ENCODE data around the gene RDH12. TPM values are rescaled to one million over a fixed set of nuclear protein-coding genes. Genes with fewer than 3 reads are reported as not detected.

The RDH12 gene
- total RNA-seq, 1 experiment from 2014 or later, result not detected

GRCh38 chr14:67721875-67722274 lies 20.2 kb downstream of the RDH12 start:
- H3K4me1 ChIP-seq (ENCODE audit: control insufficient read depth, insufficient read depth, low read length), result no peaks in the 10 kb centered on the region
- no peaks in the 10 kb centered on the region for H3K36me3 ChIP-seq (ENCODE audit: control insufficient read depth, insufficient read depth, low read length)
- intact Hi-C loops (cut with micrococcal nuclease; ENCODE audit: unreplicated experiment), result no loop called here
- POLR2A ChIA-PET, result no interaction called here
- no peaks in the 10 kb centered on the region; the same call in none of the 2 replicates for H3K27me3 ChIP-seq (ENCODE audit: control insufficient read depth, insufficient read depth, low read length)
- ATAC-seq (no peak), DNase-seq (ENCODE audit: low read depth, low spot score) (no peak)
- H3K4me3 ChIP-seq (ENCODE audit: low read depth in 2 of 2, low read length in 2 of 2), result no peak overlapping the region
- in situ Hi-C loops (cut with HindIII; ENCODE audit: low pct_unique_long_range_greater_than_20kb, low sequenced_read_pairs), result no loop called here
- CTCF ChIA-PET, result interaction anchor here (1.3 kb wide), 1 partner anchor 17 kb away, joined by 3 read pairs; no protein-coding TSS in a partner anchor
- no TSS peak for BruUV-seq (replicated peaks)
- no peak overlapping the region for H3K27ac ChIP-seq (ENCODE audit: low read length)
- TF ChIP-seq SIN3A (IDR thresholded peaks at IDR 0.05; ENCODE audit: borderline replicate concordance, insufficient read depth, low read depth, low read length), result no peak
- TF ChIP-seq REST (IDR thresholded peaks at IDR 0.05; ENCODE audit: insufficient read depth in 1 of 2, low read depth in 2 of 2, low read length in 1 of 2), result no peak
- TF ChIP-seq TCF7L2 (IDR thresholded peaks at IDR 0.05; ENCODE audit: low read depth, low read length), result no peak
- no peak for TF ChIP-seq POLR2AphosphoS5 (IDR thresholded peaks at IDR 0.05; ENCODE audit: low read depth, low read length)
- no peak for TF ChIP-seq CTCF (IDR thresholded peaks at IDR 0.05)
- no peaks in the 10 kb centered on the region for H3K9me3 ChIP-seq (ENCODE audit: control insufficient read depth, insufficient read depth, low read depth, low read length)

GRCh38 chr14:67722293-67722692 lies 20.6 kb downstream of the RDH12 start:
- H3K27ac ChIP-seq (ENCODE audit: low read length), result no peak overlapping the region
- no peak for TF ChIP-seq REST (IDR thresholded peaks at IDR 0.05; ENCODE audit: insufficient read depth in 1 of 2, low read depth in 2 of 2, low read length in 1 of 2)
- TF ChIP-seq SIN3A (IDR thresholded peaks at IDR 0.05; ENCODE audit: borderline replicate concordance, insufficient read depth, low read depth, low read length), result no peak
- TF ChIP-seq POLR2AphosphoS5 (IDR thresholded peaks at IDR 0.05; ENCODE audit: low read depth, low read length), result no peak
- TF ChIP-seq CTCF (IDR thresholded peaks at IDR 0.05), result no peak
- TF ChIP-seq TCF7L2 (IDR thresholded peaks at IDR 0.05; ENCODE audit: low read depth, low read length), result no peak
- H3K4me3 ChIP-seq (ENCODE audit: low read depth in 2 of 2, low read length in 2 of 2), result peak overlapping the region in 1 of 2 experiments; percentile 16; a peak in 1 of 4 replicates
- in situ Hi-C loops (cut with HindIII; ENCODE audit: low pct_unique_long_range_greater_than_20kb, low sequenced_read_pairs), result no loop called here
- H3K36me3 ChIP-seq (ENCODE audit: control insufficient read depth, insufficient read depth, low read length), result no peaks in the 10 kb centered on the region
- ChIA-PET CTCF (interaction anchor here (1.3 kb wide), 1 partner anchor 18 kb away, joined by 3 read pairs; no protein-coding TSS in a partner anchor), POLR2A (no interaction called here)
- ATAC-seq (no peak), DNase-seq (ENCODE audit: low read depth, low spot score) (no peak)
- H3K4me1 ChIP-seq (ENCODE audit: control insufficient read depth, insufficient read depth, low read length), result no peaks in the 10 kb centered on the region
- no peaks in the 10 kb centered on the region; the same call in none of the 2 replicates for H3K27me3 ChIP-seq (ENCODE audit: control insufficient read depth, insufficient read depth, low read length)
- intact Hi-C loops (cut with micrococcal nuclease; ENCODE audit: unreplicated experiment), result no loop called here
- no TSS peak for BruUV-seq (replicated peaks)
- no peaks in the 10 kb centered on the region for H3K9me3 ChIP-seq (ENCODE audit: control insufficient read depth, insufficient read depth, low read depth, low read length)
